K562 (cell line): ENCODE results near the gene RPL9. TPM values are rescaled to one million over a fixed set of nuclear protein-coding genes. Genes with fewer than 3 reads are reported as not detected.

ENCODE experiments used
- ARID4B ChIP-seq: sonication (generic); formaldehyde crosslinking; IDR thresholded peaks from 2 replicates; pipeline ENCODE4 v1.8.0; 2022; ENCODE audit warnings: mild to moderate bottlenecking, missing genetic modification reagents
- CAMTA2 ChIP-seq: fragments of 250-450 bp; sonication (Bioruptor Pico); conservative IDR thresholded peaks from 2 replicates; pipeline ENCODE4 v1.5.1; 2022
- CBX3 ChIP-seq, 2 experiments: IDR thresholded peaks; 1 replicate in 1 of 2; 2 replicates in 1 of 2; pipeline ENCODE4 v1.6.1; 2012; ENCODE audit warnings: inconsistent platforms in 2 of 2, low read length in 2 of 2, borderline replicate concordance in 1 of 2, control low read depth in 1 of 2
- EGR1 ChIP-seq: fragments of 450-650 bp; conservative IDR thresholded peaks from 2 replicates; pipeline ENCODE4 v1.6.1; 2017; ENCODE audit warnings: mild to moderate bottlenecking
- FOXK1 ChIP-seq: sonication (generic); formaldehyde crosslinking; IDR thresholded peaks from 2 replicates; pipeline ENCODE4 v1.8.0; 2022; ENCODE audit warnings: missing genetic modification reagents, mild to moderate bottlenecking, borderline replicate concordance
- MCM5 ChIP-seq: fragments of 450-650 bp; IDR thresholded peaks from 2 replicates; pipeline ENCODE4 v1.6.1; 2016; ENCODE audit warnings: low read depth
- MXI1 ChIP-seq: IDR thresholded peaks from 2 replicates; pipeline ENCODE4 v1.6.1; 2011; ENCODE audit warnings: low read depth, mild to moderate bottlenecking, improper control_type of control experiment, low read length
- PHB ChIP-seq: fragments of 250-450 bp; sonication (Bioruptor Pico); IDR thresholded peaks from 2 replicates; pipeline ENCODE4 v1.5.0; 2021
- RB1 ChIP-seq: fragments of 450-650 bp; IDR thresholded peaks from 2 replicates; pipeline ENCODE4 v1.6.1; 2017; ENCODE audit warnings: low read depth, mild to moderate bottlenecking
- SAP30 ChIP-seq: fragments of 200-600 bp; sonication (generic); IDR thresholded peaks from 2 replicates; pipeline ENCODE4 v1.6.1; 2012; ENCODE audit warnings: borderline replicate concordance, low read depth, mild to moderate bottlenecking, moderate library complexity, low read length, control low read depth, inconsistent platforms; ENCODE audit not compliant: insufficient read depth, poor library complexity, severe bottlenecking
- SMARCE1 ChIP-seq: fragments of 450-650 bp; IDR thresholded peaks from 2 replicates; pipeline ENCODE4 v1.7.1; 2016; ENCODE audit warnings: mild to moderate bottlenecking
- ZBTB2 ChIP-seq: fragments of 450-650 bp; IDR thresholded peaks from 2 replicates; pipeline ENCODE4 v1.6.1; 2016; ENCODE audit warnings: antibody characterized with exemption
- ZBTB9 ChIP-seq: fragments of 450-650 bp; formaldehyde crosslinking; IDR thresholded peaks from 2 replicates; pipeline ENCODE4 v1.4.0; 2020; ENCODE audit warnings: mild to moderate bottlenecking, moderate library complexity
- ZFX ChIP-seq: sonication (generic); formaldehyde crosslinking; IDR thresholded peaks from 2 replicates; pipeline ENCODE4 v1.8.0; 2022; ENCODE audit warnings: mild to moderate bottlenecking, missing genetic modification reagents, moderate library complexity
- ZNF263 ChIP-seq: sonication (generic); formaldehyde crosslinking; IDR thresholded peaks from 2 replicates; pipeline ENCODE4 v1.8.0; 2022; ENCODE audit warnings: mild to moderate bottlenecking, missing genetic modification reagents, borderline replicate concordance
- ZNF449 ChIP-seq: fragments of 250-450 bp; sonication (Bioruptor Pico); IDR thresholded peaks from 2 replicates; pipeline ENCODE4 v1.8.0; 2022; ENCODE audit warnings: moderate library complexity, mild to moderate bottlenecking, inconsistent platforms
- ZSCAN29 ChIP-seq: fragments of 450-650 bp; IDR thresholded peaks from 2 replicates; pipeline ENCODE4 v1.6.1; 2017
- polyA plus RNA-seq, 8 experiments: library from polyadenylated mRNA; depleted of rRNA in 4 of 8; stranded (reverse) in 5 of 8; unstranded in 3 of 8; fragments of >200 nt; fragmentation: Nextera tagmentation in 2 of 8; fragmentation: Illumina TruSeq in 1 of 8; extraction: Ambion mirVana in 2 of 8; extraction: Trizol in 1 of 8; gene quantifications; 2 replicates each; pipeline versions ENCODE4 v1.2.1 to v1.2.3, GENCODE V29; 2011 to 2014; ENCODE audit warnings: inconsistent platforms in 1 of 8, missing spikeins in 1 of 8
- total RNA-seq, 7 experiments: library from RNA; depleted of rRNA in 6 of 7; stranded (reverse); fragments of >200 nt in 6 of 7; fragmentation: Illumina TruSeq in 2 of 7; extraction: Trizol in 2 of 7; gene quantifications; 2 replicates each; pipeline versions ENCODE4 v1.2.1 to v1.2.3, GENCODE V29; 2011 to 2021; ENCODE audit warnings: low replicate concordance in 1 of 7

The RPL9 gene
- total and polyA plus RNA-seq, 9 of the 15 experiments (the other 6 are each of a cell fraction or from before 2014, with no cell fraction given) = 1,925 to 5,178 (median 3,033) TPM

GRCh38 chr4:39458505-39459300 is at the start of gene RPL9, which contains the start of gene LIAS (continued):
- no peak; the same call in 1 of the 2 replicates for TF ChIP-seq ZBTB9 (CRISPR knock-in tag)
- peak; percentile 100 for TF ChIP-seq ZBTB2
- peak; percentile 70; the same call in 1 of the 2 replicates for TF ChIP-seq ZSCAN29
- TF ChIP-seq MCM5 = no peak
- no peak for TF ChIP-seq ZNF449 (CRISPR knock-in tag)
- peak; percentile 100 for TF ChIP-seq ZFX
- no peak for TF ChIP-seq SMARCE1
- TF ChIP-seq FOXK1 (CRISPR knock-in tag) = no peak; the same call in 1 of the 2 replicates
- peak; percentile 19 for TF ChIP-seq SAP30
- TF ChIP-seq ARID4B (CRISPR knock-in tag) = peak; percentile 53; the same call in 1 of the 2 replicates
- TF ChIP-seq MXI1 = peak; percentile 67; the same call in 1 of the 2 replicates
- no peak for TF ChIP-seq CAMTA2 (CRISPR knock-in tag)
- TF ChIP-seq ZNF263 (CRISPR knock-in tag) = no peak; the same call in 1 of the 2 replicates
- TF ChIP-seq RB1 = no peak; the same call in 1 of the 2 replicates
- 0 out of 2 replicates have a peak, but pooled peaks have one; percentile 35 for TF ChIP-seq PHB (CRISPR knock-in tag)
- peak; percentile 98 for TF ChIP-seq EGR1
- 0 out of 3 replicates have a peak, but pooled peaks of 1 of the 2 experiments have one; percentile 8 for TF ChIP-seq CBX3 (IDR thresholded peaks at IDR 0.05; ENCODE audit: borderline replicate concordance in 1 of 2, low read length in 2 of 2)
